ENCODE data around the gene SPRY2. TPM values are rescaled to one million over a fixed set of nuclear protein-coding genes. Genes with fewer than 3 reads are reported as not detected.

SPRY2 gene
- polyA plus RNA-seq (2011; rRNA removed) (15.2 and 16.9 TPM in 2 replicates), polyA minus RNA-seq (2011; rRNA and poly(A)+ RNA removed) (18.2 and 28.5 TPM in 2 replicates)

DNA sequence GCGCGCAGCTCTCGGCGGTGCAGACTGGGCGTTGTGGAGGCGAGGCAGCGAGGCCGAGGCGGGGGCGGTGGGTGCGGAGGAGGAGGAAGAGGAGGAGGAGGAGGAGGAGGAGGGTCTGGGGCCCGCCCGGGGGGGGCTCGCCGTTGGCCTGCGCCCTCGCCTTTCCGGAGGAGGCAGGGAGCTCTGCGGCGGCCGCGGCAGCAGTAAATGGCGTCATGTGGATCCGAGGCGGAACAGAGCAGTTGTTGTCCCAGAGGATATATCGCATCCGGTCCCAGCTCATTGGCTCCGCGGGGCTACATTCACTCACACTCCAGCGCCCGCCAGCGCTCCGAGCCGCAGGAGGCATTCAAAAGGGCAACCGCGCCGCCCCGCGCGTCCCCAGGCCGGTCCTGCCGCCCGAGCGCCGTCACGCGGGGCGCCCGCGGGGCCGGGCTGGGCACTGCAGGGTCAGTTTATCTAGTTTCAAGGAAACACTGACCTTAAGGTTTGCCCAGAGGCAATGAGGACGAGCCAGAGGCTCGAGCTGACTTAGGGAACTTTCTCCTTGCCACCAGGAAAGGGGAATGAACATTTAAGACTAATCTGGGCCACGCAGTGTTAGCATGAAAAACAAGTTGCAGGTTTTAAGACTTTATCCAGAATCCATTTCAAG is at the start of gene SPRY2:
SPRY2 (minus strand) TSS at position 26 of the 655 bp plus-strand sequence. CDS start 3,421 bp downstream, outside the sequence.
- peak; percentile 85 for DNase-seq (ENCODE audit: low read depth, low spot score)
- peak within 1 kb of the TSS; percentile 90 for H3K27ac ChIP-seq (ENCODE audit: low read depth, low read length)
- H3K27me3 ChIP-seq (ENCODE audit: control insufficient read depth, insufficient read depth, low read length) = no peaks in the 10 kb centered on the region
- CTCF ChIA-PET = interaction anchor here (0.5 to 3.1 kb wide), 17 partner anchors 11 to 935 kb away, joined by 3 to 39 read pairs (median 5); partner anchors contain the start of gene RBM26
- POLR2A ChIA-PET = interaction anchor here (0.6 to 1.5 kb wide), 9 partner anchors 19 to 662 kb away, joined by 3 to 6 read pairs (median 5); no protein-coding TSS in a partner anchor
- peak within 1 kb of the TSS; percentile 95 for H3K4me3 ChIP-seq (ENCODE audit: low read depth, low read length)
- TF ChIP-seq CTCF (IDR thresholded peaks at IDR 0.05; ENCODE audit: low read depth, low read length) = no peak
- H3K9me3 ChIP-seq (ENCODE audit: control insufficient read depth, insufficient read depth, low read length) = peaks cover 6% of the 10 kb centered on the region; the same call in 1 of the 2 replicates

GRCh38 chr13:80390338-80390737 is 49.4 kb upstream of the SPRY2 start:
- no peak for DNase-seq (ENCODE audit: low read depth, low spot score)
- no peak overlapping the region for H3K4me3 ChIP-seq (ENCODE audit: low read depth, low read length)
- CTCF ChIA-PET = interaction anchor here (0.8 kb wide), 1 partner anchor 26 kb away, joined by 3 read pairs; no protein-coding TSS in a partner anchor

GRCh38 chr13:80389073-80390038 is 48.4 kb upstream of the SPRY2 start:
- H3K4me3 ChIP-seq (ENCODE audit: low read depth, low read length) = no peak overlapping the region
- no peak for TF ChIP-seq CTCF (IDR thresholded peaks at IDR 0.05; ENCODE audit: low read depth, low read length)
- no peak overlapping the region for H3K27ac ChIP-seq (ENCODE audit: low read depth, low read length)
- POLR2A ChIA-PET = no interaction called here
- H3K27me3 ChIP-seq (ENCODE audit: control insufficient read depth, insufficient read depth, low read length) = no peaks in the 10 kb centered on the region
- H3K9me3 ChIP-seq (ENCODE audit: control insufficient read depth, insufficient read depth, low read length) = no peaks in the 10 kb centered on the region
- CTCF ChIA-PET = no interaction called here
- no peak for DNase-seq (ENCODE audit: low read depth, low spot score)

More at GRCh38 chr13:80390338-80390737, 49.4 kb upstream of the SPRY2 start:
- H3K27me3 ChIP-seq (ENCODE audit: control insufficient read depth, insufficient read depth, low read length) = no peaks in the 10 kb centered on the region
- H3K27ac ChIP-seq (ENCODE audit: low read depth, low read length) = no peak overlapping the region
- no peak for TF ChIP-seq CTCF (IDR thresholded peaks at IDR 0.05; ENCODE audit: low read depth, low read length)
- POLR2A ChIA-PET = no interaction called here
- H3K9me3 ChIP-seq (ENCODE audit: control insufficient read depth, insufficient read depth, low read length) = no peaks in the 10 kb centered on the region

GRCh38 chr13:80388506-80388905 is 47.6 kb upstream of the SPRY2 start:
- H3K27me3 ChIP-seq (ENCODE audit: control insufficient read depth, insufficient read depth, low read length) = no peaks in the 10 kb centered on the region
- H3K9me3 ChIP-seq (ENCODE audit: control insufficient read depth, insufficient read depth, low read length) = no peaks in the 10 kb centered on the region
- CTCF ChIA-PET = no interaction called here
- no peak overlapping the region for H3K27ac ChIP-seq (ENCODE audit: low read depth, low read length)
- POLR2A ChIA-PET = no interaction called here
- TF ChIP-seq CTCF (IDR thresholded peaks at IDR 0.05; ENCODE audit: low read depth, low read length) = no peak
- DNase-seq (ENCODE audit: low read depth, low spot score) = no peak
- H3K4me3 ChIP-seq (ENCODE audit: low read depth, low read length) = no peak overlapping the region
